Esophagus muscularis mucosa (tissue), 4 donors: ENCODE data around the gene FOXQ1. TPM values are rescaled to one million over a fixed set of nuclear protein-coding genes. Genes with fewer than 3 reads are reported as not detected.
A peak's percentile ranks its signal among the peaks of the same experiment; 100 is the strongest.

ENCODE experiments used
- DNase-seq: peaks from one replicate; pipeline ENCODE4 v3.0.0-alpha.2; 2017; ENCODE audit errors: extremely low spot score
- H3K27ac ChIP-seq, 4 donors: fragments of 200-600 bp; sonication (generic); replicated peaks in 1 of 4; 1 replicate in 3 of 4; 2 replicates in 1 of 4; pipeline ENCODE4 v1.5.1; 2016 to 2019; ENCODE audit warnings: mild to moderate bottlenecking in 1 of 4
- H3K27me3 ChIP-seq, 4 donors: fragments of 200-600 bp; sonication (generic); one replicate each; pipeline versions ENCODE4 v1.5.1 to v1.6.0; 2016 to 2019
- H3K36me3 ChIP-seq, 4 donors: fragments of 200-600 bp; sonication (generic); one replicate each; pipeline ENCODE4 v1.5.1; 2016 to 2019
- H3K4me1 ChIP-seq, 4 donors: fragments of 200-600 bp; sonication (generic); one replicate each; pipeline ENCODE4 v1.5.1; 2016 to 2019
- H3K4me3 ChIP-seq, 4 donors: fragments of 200-600 bp; sonication (generic); 1 replicate in 2 of 4; 2 replicates in 2 of 4; pipeline ENCODE4 v1.5.1; 2016 to 2019; ENCODE audit warnings: mild to moderate bottlenecking in 4 of 4, moderate library complexity in 1 of 4
- H3K9me3 ChIP-seq, 4 donors: fragments of 200-600 bp; sonication (generic); 1 replicate in 3 of 4; 2 replicates in 1 of 4; pipeline ENCODE4 v1.5.1; 2016 to 2019
- CTCF ChIP-seq, 3 experiments: fragments of 200-600 bp in 2 of 3; fragments of 450-650 bp in 1 of 3; sonication (generic) in 2 of 3; IDR thresholded peaks; one replicate each; pipeline ENCODE4 v1.5.1; 2017 to 2019; ENCODE audit warnings: antibody characterized with exemption in 3 of 3, mild to moderate bottlenecking in 2 of 3, moderate library complexity in 1 of 3
- EP300 ChIP-seq: sonication (generic); formaldehyde crosslinking; IDR thresholded peaks from one replicate; pipeline ENCODE4 v1.6.1; 2017; ENCODE audit warnings: antibody characterized with exemption
- POLR2A ChIP-seq: fragments of 450-650 bp; IDR thresholded peaks from one replicate; pipeline ENCODE4 v1.6.1; 2017; ENCODE audit warnings: antibody characterized with exemption, moderate library complexity, mild to moderate bottlenecking, low read depth
- POLR2AphosphoS5 ChIP-seq, 2 donors: sonication (generic); formaldehyde crosslinking; IDR thresholded peaks; one replicate each; pipeline ENCODE4 v1.6.1; 2017; ENCODE audit warnings: antibody characterized with exemption in 2 of 2
- WGBS: methylation state at CpG from one replicate; pipeline ENCODE4 v1.1.5; 2018; 5-methylcytosine and 5-hydroxymethylcytosine counted together
- intact Hi-C: fragments of 100-400 bp; cut with DNase I; formaldehyde crosslinking; loops from one replicate; pipeline ENCODE4 v1.15.1; 2023
- total RNA-seq, 4 donors: library from RNA; depleted of rRNA; stranded (reverse); fragments of >200 nt; gene quantifications; one replicate each; pipeline versions ENCODE4 v1.1.0 to v1.2.1, GENCODE V29; 2016

Gene FOXQ1
- total RNA-seq, 4 donors from 2014 or later = 2.5 to 4.4 (median 2.9) TPM

DNA sequence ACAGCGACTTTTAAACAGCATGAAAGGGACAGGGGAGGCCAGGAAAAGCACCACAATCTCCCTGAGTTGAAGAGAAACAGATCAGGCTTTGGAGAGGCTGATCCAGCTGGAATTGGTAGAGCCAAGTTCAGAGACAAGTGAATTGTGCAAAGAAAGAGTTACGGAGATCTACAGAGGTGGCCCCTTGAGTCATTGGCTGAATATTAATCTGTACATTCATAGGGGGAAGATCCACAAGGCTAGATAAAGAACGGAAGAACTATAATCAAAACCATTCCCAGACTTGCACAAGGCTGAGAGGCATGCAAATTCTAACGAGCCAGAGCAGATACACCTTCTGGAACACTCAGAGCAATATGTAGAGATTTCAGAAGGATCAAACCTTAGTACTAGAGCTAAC is 14.2 kb upstream of the FOXQ1 start:
- TF ChIP-seq CTCF (IDR thresholded peaks at IDR 0.05) (no peak), POLR2A (no peak), EP300 (no peak), POLR2AphosphoS5 (IDR thresholded peaks at IDR 0.05) (no peak)
- Histone ChIP-seq H3K36me3 (no peaks in the 10 kb centered on the region), H3K4me3 (no peak overlapping the region), H3K27me3 (no peaks in the 10 kb centered on the region), H3K9me3 (peaks cover 0 to 4% (median 0%) of the 10 kb centered on the region in 4 donors), H3K4me1 (peaks cover 0 to 17% (median 11%) of the 10 kb centered on the region in 4 donors), H3K27ac (peak overlapping the region in 2 of 4 donors; percentile 27)
- WGBS = 22% methylated on average over 4 of the region's 4 CpGs
- intact Hi-C loops = no loop called here
- peak; percentile 57 for DNase-seq

DNA sequence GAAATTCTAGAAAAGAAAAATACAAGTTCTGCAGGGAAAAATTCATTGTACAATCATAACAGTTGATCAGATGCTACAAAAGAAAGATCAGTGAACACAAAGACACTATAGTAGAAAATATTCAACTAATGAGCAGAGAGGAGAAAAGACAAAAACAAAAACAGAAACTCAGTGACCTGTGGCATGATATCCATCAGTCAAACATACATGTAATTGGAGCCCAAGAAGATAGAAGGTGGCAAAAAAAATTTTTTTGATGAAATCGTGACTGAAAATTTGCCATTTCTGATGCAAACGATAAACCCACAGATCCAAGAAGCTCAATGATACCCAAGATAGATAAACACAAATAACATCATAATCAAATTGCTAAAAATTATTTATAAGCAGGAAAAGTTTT is 13.1 kb upstream of the FOXQ1 start:
- Histone ChIP-seq H3K36me3 (no peaks in the 10 kb centered on the region), H3K4me1 (peaks cover 0 to 17% (median 11%) of the 10 kb centered on the region in 4 donors), H3K27ac (no peak overlapping the region), H3K27me3 (no peaks in the 10 kb centered on the region), H3K9me3 (peaks cover 0 to 4% (median 0%) of the 10 kb centered on the region in 4 donors), H3K4me3 (no peak overlapping the region)
- TF ChIP-seq POLR2AphosphoS5 (IDR thresholded peaks at IDR 0.05) (no peak), EP300 (no peak), CTCF (IDR thresholded peaks at IDR 0.05) (no peak), POLR2A (no peak)
- WGBS = 98% methylated on average over 2 of the region's 2 CpGs
- intact Hi-C loops = no loop called here
- DNase-seq = no peak

DNA sequence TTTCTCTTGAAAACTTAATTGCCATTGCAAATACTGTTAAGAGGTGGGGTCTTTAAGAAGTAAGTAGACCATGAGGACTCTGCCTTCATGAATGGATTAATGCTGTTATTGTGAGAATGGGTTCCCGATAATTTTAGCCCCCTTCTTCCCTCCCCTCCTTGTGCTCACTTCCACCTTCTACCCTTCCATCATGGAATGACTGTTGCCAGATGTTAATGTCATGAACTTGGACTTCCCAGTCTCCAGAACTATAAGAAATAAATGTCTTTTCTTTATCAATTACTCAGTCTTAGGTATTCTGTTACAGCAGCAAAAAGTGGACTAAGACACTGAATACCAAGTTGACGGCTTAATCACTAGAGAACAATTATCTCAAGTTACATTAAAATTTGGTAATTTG is 5.8 kb upstream of the FOXQ1 start:
- Histone ChIP-seq H3K4me1 (peaks cover 0 to 6% (median 5%) of the 10 kb centered on the region in 4 donors), H3K36me3 (no peaks in the 10 kb centered on the region), H3K9me3 (peaks cover 0 to 7% (median 1%) of the 10 kb centered on the region in 4 donors), H3K27me3 (peaks cover 0 to 4% (median 0%) of the 10 kb centered on the region in 4 donors), H3K27ac (no peak overlapping the region), H3K4me3 (no peak overlapping the region)
- WGBS = 87% methylated on average over 2 of the region's 2 CpGs
- no peak for DNase-seq
- intact Hi-C loops = loop anchor here (10.0 kb wide), 1 partner anchor 501 kb away; no protein-coding TSS in a partner anchor
- TF ChIP-seq POLR2A (no peak), POLR2AphosphoS5 (IDR thresholded peaks at IDR 0.05) (no peak), EP300 (no peak), CTCF (IDR thresholded peaks at IDR 0.05) (no peak)

DNA sequence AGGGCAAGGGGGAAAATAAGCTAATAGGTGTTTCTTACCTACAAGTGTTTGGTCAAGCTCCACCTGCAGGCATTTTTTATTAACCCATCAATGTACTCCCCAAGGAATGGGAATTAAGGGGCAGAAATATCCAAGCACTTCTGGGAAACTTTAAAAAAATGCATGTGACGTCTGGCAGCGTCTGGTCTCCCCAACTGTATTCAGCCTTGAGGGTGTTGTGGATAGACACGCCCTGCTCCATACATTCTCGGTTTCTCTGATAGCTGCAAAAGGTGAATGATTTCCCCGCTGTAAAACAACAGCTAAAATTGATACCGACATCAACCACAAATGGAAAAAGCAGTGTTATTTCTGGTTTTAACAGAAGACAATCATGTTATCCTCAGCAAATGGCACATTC is 2.5 kb upstream of the FOXQ1 start:
- H3K27me3 ChIP-seq = peaks cover 0 to 32% (median 0%) of the 10 kb centered on the region in 4 donors
- no peaks in the 10 kb centered on the region for H3K36me3 ChIP-seq
- no peak overlapping the region for H3K4me3 ChIP-seq
- H3K4me1 ChIP-seq = peaks cover 13 to 33% (median 31%) of the 10 kb centered on the region in 4 donors
- 78% methylated on average over 6 of the region's 6 CpGs for WGBS
- TF ChIP-seq POLR2AphosphoS5 (IDR thresholded peaks at IDR 0.05) (no peak), CTCF (IDR thresholded peaks at IDR 0.05) (no peak), EP300 (no peak), POLR2A (no peak)
- intact Hi-C loops = loop anchor here (10.0 kb wide), 1 partner anchor 505 kb away; no protein-coding TSS in a partner anchor
- no peak overlapping the region for H3K27ac ChIP-seq
- peaks cover 0 to 7% (median 0%) of the 10 kb centered on the region in 4 donors for H3K9me3 ChIP-seq
- no peak for DNase-seq
